Stimulated activated CD4-positive, alpha-beta T cell treated with anti-CD3 and anti-CD28 coated beads, Interleukin-4, amount 100 ng/mL, for 1 hour (primary cell): ENCODE data around the gene KCNV2.
"Not testable (repeated sequence)": the region's sequence is repeated elsewhere in the genome, so short reads cannot be mapped to it uniquely, and the experiment has no call there.

ENCODE experiments used
- DNase-seq: peaks from one replicate; pipeline ENCODE4 v3.0.0-alpha.2; 2020

Gene KCNV2

DNA sequence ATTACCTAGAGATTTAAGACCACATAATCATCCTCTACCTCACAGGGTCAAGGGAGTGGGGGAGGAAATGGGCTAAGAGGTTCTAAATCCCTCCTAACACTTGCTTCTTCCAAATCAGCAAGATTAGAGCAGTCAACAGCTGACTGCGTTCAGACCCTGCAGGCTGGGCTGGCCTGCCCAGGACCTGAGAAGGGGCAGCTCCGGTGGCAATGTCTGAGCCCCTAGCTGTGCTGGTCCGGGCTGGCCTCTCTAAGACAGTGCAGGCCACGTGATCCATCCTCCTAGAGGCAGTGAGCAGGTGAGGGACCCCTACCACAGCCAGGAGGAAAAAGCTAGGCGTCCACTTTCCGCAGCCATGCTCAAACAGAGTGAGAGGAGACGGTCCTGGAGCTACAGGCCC, at the start of gene KCNV2:
TSS of gene KCNV2 (plus strand) at position 126 of the 400 bp plus-strand sequence. CDS start at position 356, 230 bp downstream.
- no peak for DNase-seq

DNA sequence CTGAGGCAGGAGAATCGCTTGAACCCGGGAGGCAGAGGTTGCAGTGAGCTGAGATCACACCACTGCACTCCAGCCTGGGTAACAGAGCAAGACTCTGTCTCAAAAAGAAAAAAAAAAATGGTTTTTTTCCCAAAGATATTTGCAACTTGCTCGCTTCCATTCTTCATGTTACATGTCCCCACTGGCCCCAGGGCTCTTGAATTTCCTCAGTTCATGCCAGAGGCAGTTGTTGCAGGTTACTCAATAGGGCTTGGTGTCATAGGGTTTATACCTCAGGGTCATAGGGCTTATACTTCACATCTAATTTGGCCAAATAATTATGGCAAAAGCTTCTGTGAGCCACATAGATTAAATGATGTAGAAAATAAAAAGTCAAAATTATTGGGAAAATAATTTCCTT, 44.1 kb upstream of the KCNV2 start:
- DNase-seq: no peak

DNA sequence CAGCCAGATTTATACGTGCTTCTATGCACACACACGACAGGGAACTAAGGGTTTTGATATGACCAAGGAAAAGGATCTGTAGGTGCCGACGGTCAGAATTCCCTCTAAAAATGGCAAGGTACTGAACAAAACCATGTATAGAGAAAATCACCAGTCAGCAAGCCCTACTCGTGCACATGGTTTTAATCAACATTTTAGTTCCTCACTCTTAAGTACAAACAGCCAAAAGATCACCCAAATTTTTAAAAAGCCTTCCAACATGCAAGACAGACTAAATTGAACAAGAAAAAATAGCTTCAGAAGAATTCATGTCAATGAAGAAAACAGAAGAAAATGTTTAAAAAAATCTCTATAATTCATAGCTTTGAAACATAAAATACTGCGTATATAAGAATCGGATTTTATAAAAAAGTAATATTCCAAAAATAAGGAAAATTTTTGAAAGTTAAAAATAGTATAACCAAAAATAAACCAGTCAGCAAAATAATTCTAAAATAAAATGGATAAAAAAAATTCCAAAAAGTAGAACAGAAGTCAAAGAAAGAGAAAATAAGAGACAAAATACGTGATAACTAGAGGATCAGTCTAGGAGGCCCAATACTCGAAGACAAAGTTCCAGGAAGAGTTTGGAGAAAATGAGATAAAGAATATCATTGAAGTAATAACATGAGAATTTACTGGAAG, 43.0 kb upstream of the KCNV2 start:
- no peak for DNase-seq

DNA sequence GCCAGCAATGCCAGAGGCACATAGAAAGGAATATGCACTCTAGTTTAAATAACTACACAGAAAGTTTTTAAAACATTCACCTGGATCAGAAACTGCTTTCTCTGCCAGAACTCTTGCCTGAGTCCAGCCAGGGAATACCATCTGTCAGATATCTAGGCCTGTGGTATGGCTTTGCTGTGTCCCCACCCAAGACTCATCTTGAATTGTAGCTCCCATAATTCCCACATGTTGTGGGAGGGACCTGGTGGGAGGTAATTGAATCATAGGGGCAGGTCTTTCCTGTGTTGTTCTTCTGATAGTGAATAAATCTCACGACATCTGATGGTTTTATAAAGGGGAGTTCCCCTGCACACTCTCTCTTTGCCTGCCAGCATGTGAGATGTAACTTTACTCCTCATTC, 41.5 kb upstream of the KCNV2 start:
- no peak for DNase-seq

- no peak for DNase-seq
These were observed 40.8 kb upstream of the KCNV2 start for GRCh38 chr9:2676466-2676865.

- DNase-seq: no peak
These were observed 39.1 kb upstream of the KCNV2 start for GRCh38 chr9:2677915-2678889.

DNA sequence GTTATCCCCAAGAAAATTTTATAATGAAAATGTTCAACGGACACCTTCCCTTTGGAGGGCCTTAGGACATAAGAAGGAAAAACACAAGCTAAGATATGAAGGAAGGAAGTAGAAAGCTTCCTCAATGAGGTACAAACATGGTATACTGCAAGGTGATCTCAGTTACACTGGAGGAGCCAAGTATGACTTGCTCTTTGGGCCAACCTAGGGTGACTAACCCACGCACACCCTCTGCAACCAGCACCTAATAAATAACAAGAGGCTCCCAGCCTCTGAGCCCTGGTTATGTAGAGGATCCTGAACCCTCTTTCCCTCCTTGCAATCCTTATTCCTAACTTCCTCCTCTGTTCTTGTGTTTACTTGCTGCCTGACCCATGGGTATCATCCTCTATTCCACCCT, 38.3 kb upstream of the KCNV2 start:
- no peak for DNase-seq

DNA sequence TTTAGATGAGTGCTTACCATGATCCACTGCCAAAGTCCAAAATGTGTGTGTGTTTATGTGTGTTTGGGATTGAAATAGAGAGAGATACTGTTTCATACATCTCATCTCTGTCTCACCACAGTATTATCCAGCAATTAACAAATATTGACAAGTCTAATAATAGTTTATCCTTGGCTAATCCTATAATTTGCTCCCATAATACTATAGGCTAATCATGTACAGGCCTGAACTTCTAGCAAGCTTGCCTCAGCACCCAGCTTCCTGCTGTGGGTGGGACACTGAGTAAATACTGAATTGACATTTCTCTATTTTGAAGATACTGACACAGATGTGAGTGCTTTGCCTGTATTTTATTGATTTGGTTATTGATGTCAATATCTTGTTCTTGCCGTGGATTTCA, 35.3 kb upstream of the KCNV2 start:
- DNase-seq: no peak

DNA sequence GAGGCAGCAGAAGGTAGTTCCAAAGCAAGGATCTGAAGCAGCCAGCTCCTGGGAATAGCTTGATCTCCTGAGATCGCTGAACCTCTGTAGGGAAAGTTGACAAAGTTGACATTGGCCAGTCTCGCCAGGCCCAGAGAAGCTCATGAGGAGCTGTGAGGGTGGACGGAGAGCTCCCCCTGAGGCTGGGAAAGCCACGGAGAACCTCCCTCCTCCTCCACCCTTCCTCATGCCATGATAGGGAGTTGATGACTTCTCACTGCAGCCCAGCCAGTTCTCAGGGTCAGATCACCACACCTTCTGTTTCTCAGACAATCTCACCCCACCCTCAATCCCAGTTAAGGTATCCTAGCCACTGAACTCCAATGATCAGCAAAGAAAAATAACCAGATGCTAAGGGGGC, 30.4 kb upstream of the KCNV2 start:
- DNase-seq: no peak

DNA sequence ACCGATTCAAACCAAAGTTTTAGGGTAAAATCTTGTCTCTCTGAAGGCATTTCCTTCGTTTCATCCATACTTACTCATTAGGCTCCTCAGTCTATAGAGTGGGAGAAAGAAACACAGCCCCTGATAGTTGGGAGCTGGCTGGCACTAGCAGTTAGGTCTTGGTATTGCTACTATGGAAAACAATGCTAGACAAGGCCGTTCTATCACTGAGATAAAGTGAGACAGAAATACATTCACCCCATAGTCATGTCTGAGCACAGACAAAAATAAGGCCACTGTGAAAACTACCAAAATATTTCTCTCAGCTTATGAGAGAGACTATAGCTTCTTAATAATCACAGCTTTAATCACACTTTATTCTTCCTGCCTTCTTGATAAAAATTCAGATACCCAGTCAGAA, 28.7 kb upstream of the KCNV2 start:
- no peak for DNase-seq

GRCh38 chr9:2691212-2691611, 26.1 kb upstream of the KCNV2 start:
- DNase-seq: no peak

DNA sequence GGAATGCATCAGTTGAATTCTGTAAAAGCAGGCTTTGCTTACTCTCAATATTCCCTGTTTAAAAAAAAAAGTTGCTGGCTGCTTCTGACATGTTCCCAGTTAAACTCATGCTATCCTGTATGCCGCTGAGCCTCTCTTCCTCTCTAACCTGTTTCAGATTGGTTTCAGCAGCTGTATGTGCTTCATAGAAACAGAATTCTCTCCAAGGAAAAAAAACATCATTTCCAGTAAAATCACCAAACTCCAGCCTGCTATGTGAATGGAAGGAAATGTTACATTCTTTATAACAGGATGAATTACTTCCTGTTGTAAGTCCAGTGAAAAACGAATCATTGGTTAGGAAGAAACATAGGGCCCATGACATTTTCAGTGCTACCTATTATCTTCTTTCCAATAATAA, 25.7 kb upstream of the KCNV2 start:
- no peak for DNase-seq

GRCh38 chr9:2693056-2693455, 24.3 kb upstream of the KCNV2 start:
- no peak for DNase-seq

- DNase-seq: no peak
These were observed 19.8 kb upstream of the KCNV2 start for GRCh38 chr9:2697492-2697891.

DNA sequence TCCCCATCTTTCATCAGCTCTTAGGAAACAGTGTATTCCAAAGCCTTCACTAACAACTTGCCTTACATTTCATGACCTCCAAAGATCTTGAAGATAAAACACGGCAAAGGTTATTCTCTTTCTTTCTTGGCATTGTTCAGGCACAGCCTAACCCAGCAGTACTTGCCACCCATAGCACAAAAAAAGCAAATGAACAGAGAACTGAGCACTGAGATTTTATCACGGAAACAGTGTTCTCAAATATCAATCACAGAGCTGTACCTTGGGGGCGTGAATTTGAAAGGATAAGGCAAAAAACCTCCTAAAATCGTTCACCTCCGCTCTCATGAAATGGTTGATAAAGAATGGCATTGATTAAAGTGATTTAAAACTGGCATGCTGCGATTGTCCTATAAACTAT, 16.9 kb upstream of the KCNV2 start:
- no peak for DNase-seq

- DNase-seq: no peak
These were observed 16.3 kb upstream of the KCNV2 start for GRCh38 chr9:2700909-2701550.

GRCh38 chr9:2704504-2704903, 12.8 kb upstream of the KCNV2 start:
- DNase-seq: no peak

DNA sequence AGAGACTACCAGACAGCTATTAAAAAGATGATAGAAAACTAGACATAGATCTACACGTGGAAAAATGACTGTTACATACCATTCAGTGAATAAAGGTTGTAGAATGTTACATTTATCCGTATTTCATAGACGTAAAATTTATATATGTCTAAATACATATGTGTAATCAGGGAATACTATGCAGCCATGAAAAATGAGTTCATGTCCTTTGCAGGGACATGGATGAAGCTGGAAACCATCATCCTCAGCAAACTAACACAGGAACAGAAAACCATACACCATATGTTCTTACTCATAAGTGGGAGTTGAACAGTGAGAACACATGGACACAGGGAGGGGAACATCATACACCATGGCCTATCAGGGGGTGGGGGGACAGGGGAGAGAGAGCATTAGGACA, 10.1 kb upstream of the KCNV2 start:
- not testable (repeated sequence) for DNase-seq

- DNase-seq: no peak
These were observed 7.6 kb upstream of the KCNV2 start for GRCh38 chr9:2709645-2710101.

DNA sequence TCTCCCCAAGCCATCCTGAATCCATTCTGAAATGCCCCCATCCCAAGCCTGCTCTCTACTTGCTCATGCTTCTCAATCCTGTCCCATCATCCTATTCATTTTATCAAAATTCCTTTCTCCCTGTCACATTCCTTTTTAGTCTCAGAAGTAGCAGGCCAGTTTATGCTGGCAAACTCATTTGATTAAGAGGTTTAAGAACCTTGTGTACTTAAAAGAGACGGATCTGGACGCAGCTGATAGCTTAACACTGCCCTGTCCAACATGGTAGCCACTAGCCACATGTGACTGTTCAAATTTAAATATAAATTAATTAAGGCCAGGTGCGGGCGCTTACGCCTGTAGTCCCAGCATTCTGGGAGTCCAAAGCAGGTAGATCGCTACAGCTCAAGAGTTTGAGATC, 5.6 kb upstream of the KCNV2 start:
- DNase-seq: no peak

- DNase-seq: no peak
These were observed 839 bp downstream of the KCNV2 start for GRCh38 chr9:2718001-2718697.

GRCh38 chr9:2718698-2719033, 1.4 kb downstream of the KCNV2 start:
- no peak for DNase-seq

DNA sequence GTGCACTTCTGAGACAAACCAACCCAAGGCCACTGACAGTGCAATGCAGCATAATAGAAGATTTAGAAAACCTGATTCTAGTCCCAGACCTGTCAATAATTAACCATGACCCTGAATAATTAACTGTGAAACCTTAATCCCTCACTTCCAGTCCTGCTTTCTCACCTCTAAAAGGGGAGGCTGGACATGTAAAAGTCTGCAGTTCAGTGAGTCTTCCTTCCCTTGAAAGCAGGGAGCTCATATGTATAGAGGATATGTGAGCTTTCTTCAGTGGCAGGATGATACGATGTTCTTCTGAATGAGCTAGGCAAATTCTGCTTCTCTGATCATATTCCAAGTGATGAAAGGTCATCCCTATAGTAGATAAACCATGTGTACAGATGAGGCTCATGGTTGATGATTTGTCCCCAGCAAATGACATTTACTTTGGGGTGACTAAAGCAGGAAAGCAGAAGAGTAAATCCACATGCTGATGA, 2.9 kb downstream of the KCNV2 start:
- no peak for DNase-seq
